Glutamatergic neuron (in vitro differentiated cells): ENCODE data around the gene DUS2. TPM values are rescaled to one million over a fixed set of nuclear protein-coding genes. Genes with fewer than 3 reads are reported as not detected.

Experiments used
- DNase-seq: peaks from one replicate; pipeline ENCODE4 v3.0.0; 2022
- H3K27ac Mint-ChIP-seq: one replicate; pipeline ENCODE4 v1.8.0; 2020; ENCODE audit warnings: mild to moderate bottlenecking, mixed read lengths, inconsistent platforms; ENCODE audit not compliant: unreplicated experiment
- H3K27me3 Mint-ChIP-seq: one replicate; pipeline ENCODE4 v1.8.0; 2020; ENCODE audit warnings: mild to moderate bottlenecking, moderate library complexity, mixed read lengths, inconsistent platforms; ENCODE audit not compliant: unreplicated experiment
- H3K36me3 Mint-ChIP-seq: one replicate; pipeline ENCODE4 v1.8.0; 2020; ENCODE audit warnings: mild to moderate bottlenecking, mixed read lengths, inconsistent platforms; ENCODE audit not compliant: unreplicated experiment
- H3K4me1 Mint-ChIP-seq: one replicate; pipeline ENCODE4 v1.8.0; 2020; ENCODE audit warnings: mild to moderate bottlenecking, low read depth, mixed read lengths, inconsistent platforms; ENCODE audit not compliant: unreplicated experiment
- H3K4me3 Mint-ChIP-seq: one replicate; pipeline ENCODE4 v1.8.0; 2020; ENCODE audit warnings: mild to moderate bottlenecking, mixed read lengths, inconsistent platforms; ENCODE audit not compliant: unreplicated experiment
- H3K9me3 Mint-ChIP-seq: one replicate; pipeline ENCODE4 v1.8.0; 2020; ENCODE audit warnings: mild to moderate bottlenecking, moderate library complexity, mixed read lengths, inconsistent platforms; ENCODE audit not compliant: unreplicated experiment
- CTCF ChIP-seq: fragments of 200-600 bp; sonication (generic); IDR thresholded peaks from one replicate; pipeline ENCODE4 v1.5.0; 2021; ENCODE audit not compliant: partially characterized antibody, unreplicated experiment
- total RNA-seq: library from RNA; stranded (reverse); fragmentation: NEBNext Ultra II Directional; extraction: Animal tissue kit (Norgen Biotek cat#: 25700); gene quantifications from one replicate; pipeline ENCODE4 v1.2.1, GENCODE V29; 2021; ENCODE audit not compliant: unreplicated experiment

Gene DUS2
- total RNA-seq, 1 donor from 2014 or later, result 21.0 TPM

GRCh38 chr16:68072038-68072695 is 49.1 kb downstream of the DUS2 start:
- peaks cover 3% of the 10 kb centered on the region for H3K9me3 Mint-ChIP-seq
- DNase-seq, result no peak
- no peak overlapping the region for H3K4me3 Mint-ChIP-seq
- peaks cover 30% of the 10 kb centered on the region for H3K4me1 Mint-ChIP-seq
- no peaks in the 10 kb centered on the region for H3K36me3 Mint-ChIP-seq
- peaks cover 8% of the 10 kb centered on the region for H3K27me3 Mint-ChIP-seq
- H3K27ac Mint-ChIP-seq, result no peak overlapping the region
- no peak for TF ChIP-seq CTCF

GRCh38 chr16:68073902-68074760 is 51.0 kb downstream of the DUS2 start:
- Mint-ChIP-seq H3K4me3 (peak overlapping the region; percentile 49), H3K27ac (no peak overlapping the region), H3K4me1 (peaks cover 26% of the 10 kb centered on the region), H3K27me3 (peaks cover 6% of the 10 kb centered on the region), H3K36me3 (no peaks in the 10 kb centered on the region), H3K9me3 (peaks cover 2% of the 10 kb centered on the region)
- no peak for DNase-seq
- no peak for TF ChIP-seq CTCF

- Mint-ChIP-seq H3K36me3 (no peaks in the 10 kb centered on the region), H3K27me3 (peaks cover 6% of the 10 kb centered on the region), H3K9me3 (peaks cover 2% of the 10 kb centered on the region), H3K4me3 (peak overlapping the region; percentile 49), H3K4me1 (peaks cover 23% of the 10 kb centered on the region), H3K27ac (no peak overlapping the region)
- DNase-seq, result peak; percentile 27
- no peak for TF ChIP-seq CTCF
Observed at GRCh38 chr16:68074850-68075555, 51.9 kb downstream of the DUS2 start.

- Mint-ChIP-seq H3K36me3 (no peaks in the 10 kb centered on the region), H3K27me3 (peaks cover 5% of the 10 kb centered on the region), H3K9me3 (peaks cover 2% of the 10 kb centered on the region), H3K27ac (no peak overlapping the region), H3K4me1 (peaks cover 15% of the 10 kb centered on the region), H3K4me3 (no peak overlapping the region)
- TF ChIP-seq CTCF, result no peak
- DNase-seq, result no peak
Observed at GRCh38 chr16:68075980-68076379, 52.9 kb downstream of the DUS2 start.

GRCh38 chr16:68076560-68076959 is 53.5 kb downstream of the DUS2 start:
- Mint-ChIP-seq H3K27me3 (peaks cover 5% of the 10 kb centered on the region), H3K36me3 (no peaks in the 10 kb centered on the region), H3K4me3 (no peak overlapping the region), H3K4me1 (peaks cover 13% of the 10 kb centered on the region), H3K27ac (no peak overlapping the region), H3K9me3 (peaks cover 2% of the 10 kb centered on the region)
- no peak for DNase-seq
- no peak for TF ChIP-seq CTCF
